IMR-90 (cell line): ENCODE results near the gene CFAP251. TPM values are rescaled to one million over a fixed set of nuclear protein-coding genes. Genes with fewer than 3 reads are reported as not detected.

Source experiments
- ATAC-seq: fragments of 200-7000 bp; cut with Tn5 transposase; 2 replicates; pipeline ENCODE4 v1.9.1; 2020; ENCODE audit warnings: low read depth, mild to moderate bottlenecking, moderate library complexity
- BruUV-seq: library from RNA; stranded (reverse); fragments of 400-500 nt; replicated peaks from 2 replicates; lab custom pipeline; 2021; lab: Mats Ljungman, UMichigan
- CTCF ChIA-PET: fragments of 300-600 bp; formaldehyde crosslinking; extraction: SDS; loops from one replicate; lab custom pipeline; 2021; ENCODE audit warnings: antibody characterized with exemption; lab: Yijun Ruan, JAX
- POLR2A ChIA-PET: fragments of 300-600 bp; sonication (Branson Sonifier 250); formaldehyde crosslinking; loops from one replicate; lab custom pipeline; 2022; ENCODE audit warnings: antibody characterized with exemption; ENCODE audit not compliant: unreplicated experiment; lab: Charles Lee
- DNase-seq: peaks from one replicate; pipeline ENCODE4 v3.0.0; 2013
- H2AFZ ChIP-seq: replicated peaks from 2 replicates; pipeline ENCODE3; 2013; ENCODE audit warnings: low read length, mild to moderate bottlenecking; ENCODE audit not compliant: poor library complexity
- H2AK5ac ChIP-seq: 2 replicates; pipeline ENCODE4 v1.6.1; 2013; ENCODE audit warnings: low read depth, low read length, inconsistent platforms
- H2AK9ac ChIP-seq: replicated peaks from 2 replicates; pipeline ENCODE3; 2013; ENCODE audit warnings: mild to moderate bottlenecking, low read depth, low read length, moderate library complexity; ENCODE audit not compliant: poor library complexity
- H2BK120ac ChIP-seq: 2 replicates; pipeline ENCODE4 v1.6.1; 2013; ENCODE audit warnings: low read depth, low read length, inconsistent platforms
- H2BK15ac ChIP-seq: 3 replicates; pipeline ENCODE4 v1.6.1; 2013; ENCODE audit warnings: low read depth, low read length, inconsistent platforms
- H2BK20ac ChIP-seq: 2 replicates; pipeline ENCODE4 v1.6.1; 2013; ENCODE audit warnings: low read depth, mild to moderate bottlenecking, inconsistent platforms, low read length, moderate library complexity
- H2BK5ac ChIP-seq: 2 replicates; pipeline ENCODE4 v1.6.1; 2013; ENCODE audit warnings: mild to moderate bottlenecking, low read depth, low read length, inconsistent platforms; ENCODE audit not compliant: poor library complexity, severe bottlenecking
- H3K14ac ChIP-seq: replicated peaks from 2 replicates; pipeline ENCODE4 v1.6.1; 2013; ENCODE audit warnings: low read depth, low read length, inconsistent platforms
- H3K18ac ChIP-seq: 2 replicates; pipeline ENCODE4 v1.6.1; 2013; ENCODE audit warnings: low read depth, low read length, control low read depth
- H3K23ac ChIP-seq: 2 replicates; pipeline ENCODE4 v1.6.1; 2013; ENCODE audit warnings: low read depth, low read length, inconsistent platforms
- H3K27ac ChIP-seq: 2 replicates; pipeline ENCODE4 v1.5.1; 2013; ENCODE audit warnings: mild to moderate bottlenecking, control low read depth, low read length; ENCODE audit not compliant: insufficient read depth
- H3K27me3 ChIP-seq: 2 replicates; pipeline ENCODE4 v1.6.1; 2013; ENCODE audit warnings: low read length; ENCODE audit not compliant: control insufficient read depth, insufficient read depth
- H3K36me3 ChIP-seq: 2 replicates; pipeline ENCODE4 v1.6.1; 2013; ENCODE audit warnings: low read length, mixed read lengths; ENCODE audit not compliant: control insufficient read depth, insufficient read depth
- H3K4ac ChIP-seq: 2 replicates; pipeline ENCODE4 v1.6.1; 2013; ENCODE audit warnings: low read depth, low read length, inconsistent platforms
- H3K4me1 ChIP-seq: 2 replicates; pipeline ENCODE4 v1.6.1; 2013; ENCODE audit warnings: low read length, mixed read lengths; ENCODE audit not compliant: control insufficient read depth, insufficient read depth
- H3K4me2 ChIP-seq: 2 replicates; pipeline ENCODE4 v1.6.1; 2013; ENCODE audit warnings: low read depth, mild to moderate bottlenecking, control low read depth, low read length, moderate library complexity
- H3K4me3 ChIP-seq: 2 replicates; pipeline ENCODE4 v1.5.1; 2013; ENCODE audit warnings: low read depth, mild to moderate bottlenecking, control low read depth, low read length, moderate library complexity; ENCODE audit not compliant: insufficient read depth
- H3K56ac ChIP-seq: 2 replicates; pipeline ENCODE4 v1.6.1; 2013; ENCODE audit warnings: low read length, inconsistent platforms; ENCODE audit not compliant: insufficient read depth; ENCODE audit errors: extremely low read depth
- H3K79me1 ChIP-seq, 2 experiments: 2 replicates each; pipeline ENCODE4 v1.6.1; 2013; ENCODE audit warnings: low read length in 2 of 2, inconsistent platforms in 1 of 2, low read depth in 1 of 2
- H3K9ac ChIP-seq: 2 replicates; pipeline ENCODE4 v1.6.1; 2013; ENCODE audit warnings: low read depth, low read length, control low read depth
- H3K9me1 ChIP-seq: 2 replicates; pipeline ENCODE4 v1.6.1; 2013; ENCODE audit warnings: low read length, inconsistent platforms; ENCODE audit not compliant: insufficient read depth
- H3K9me3 ChIP-seq: 2 replicates; pipeline ENCODE4 v1.6.1; 2013; ENCODE audit warnings: low read length; ENCODE audit not compliant: control insufficient read depth, insufficient read depth
- H4K20me1 ChIP-seq: 2 replicates; pipeline ENCODE4 v1.6.1; 2013; ENCODE audit warnings: low read length, inconsistent platforms; ENCODE audit not compliant: insufficient read depth
- H4K5ac ChIP-seq: 2 replicates; pipeline ENCODE4 v1.6.1; 2013; ENCODE audit warnings: mild to moderate bottlenecking, low read depth, low read length, control low read depth
- H4K8ac ChIP-seq, 2 experiments: 2 replicates each; pipeline ENCODE4 v1.6.1; 2013; ENCODE audit warnings: low read depth in 2 of 2, low read length in 2 of 2, control low read depth in 1 of 2, inconsistent platforms in 1 of 2
- H4K91ac ChIP-seq: 2 replicates; pipeline ENCODE4 v1.6.1; 2013; ENCODE audit warnings: low read depth, low read length, inconsistent platforms; ENCODE audit not compliant: insufficient read depth
- BHLHE40 ChIP-seq: fragments of 150-350 bp; IDR thresholded peaks from 2 replicates; pipeline ENCODE4 v1.6.1; 2016; ENCODE audit warnings: mild to moderate bottlenecking, low read depth, low read length
- RAD21 ChIP-seq: IDR thresholded peaks from 2 replicates; pipeline ENCODE4 v1.6.1; 2012; ENCODE audit warnings: low read length, improper control_type of control experiment
- RCOR1 ChIP-seq: IDR thresholded peaks from 2 replicates; pipeline ENCODE4 v1.6.1; 2012; ENCODE audit warnings: mild to moderate bottlenecking, low read length, improper control_type of control experiment; ENCODE audit not compliant: insufficient replicate concordance
- USF2 ChIP-seq: fragments of 150-350 bp; IDR thresholded peaks from 2 replicates; pipeline ENCODE4 v1.6.1; 2017; ENCODE audit warnings: mild to moderate bottlenecking, antibody characterized with exemption, low read length, low read depth
- WGBS, 2 experiments: methylation state at CpG; one replicate each; pipeline versions ENCODE4 v1.1.5 to v1.1.7; 2013; ENCODE audit warnings: missing lambda C conversion rate in 2 of 2; ENCODE audit not compliant: insufficient read length in 1 of 2; ENCODE audit errors: extremely low coverage in 2 of 2; 5-methylcytosine and 5-hydroxymethylcytosine counted together
- dilution Hi-C: fragments of 300-500 bp; cut with HindIII; formaldehyde crosslinking; loops from one replicate; pipeline ENCODE4 v1.14.3; 2018; ENCODE audit warnings: low sequenced_read_pairs; ENCODE audit not compliant: unreplicated experiment
- in situ Hi-C: fragments of 300-500 bp; cut with MboI; formaldehyde crosslinking; loops from 3 replicates; pipeline ENCODE4 v1.14.3; 2019; ENCODE audit warnings: low sequenced_read_pairs, inconsistent platforms, mixed read lengths
- intact Hi-C: fragments of 100-400 bp; cut with micrococcal nuclease; formaldehyde crosslinking; loops from 2 replicates; pipeline ENCODE4 v1.10.0; 2022
- polyA plus RNA-seq, 3 experiments: library from polyadenylated mRNA; depleted of rRNA; stranded (reverse); fragments of >200 nt; gene quantifications; 2 replicates each; pipeline ENCODE4 v1.2.3, GENCODE V29; 2012; ENCODE audit warnings: low replicate concordance in 1 of 3
- total RNA-seq: library from RNA; depleted of rRNA; stranded (reverse); fragments of >200 nt; gene quantifications from 2 replicates; pipeline ENCODE4 v1.2.3, GENCODE V29; 2012
- TF ChIP-seq, protein P1 (sequence below): conservative IDR thresholded peaks from 2 replicates; pipeline ENCODE4 v1.5.1; 2012; ENCODE audit warnings: mild to moderate bottlenecking, low read depth, low read length, improper control_type of control experiment
- TF ChIP-seq, protein P2 (sequence below): fragments of 150-350 bp; IDR thresholded peaks from 2 replicates; pipeline ENCODE4 v1.6.1; 2016; ENCODE audit warnings: low read depth, mild to moderate bottlenecking, low read length, moderate library complexity, borderline replicate concordance

The CFAP251 gene
- total and polyA plus RNA-seq, 2 of the 4 experiments (the other 2 are of a cell fraction): 7.8 to 9.1 TPM

DNA sequence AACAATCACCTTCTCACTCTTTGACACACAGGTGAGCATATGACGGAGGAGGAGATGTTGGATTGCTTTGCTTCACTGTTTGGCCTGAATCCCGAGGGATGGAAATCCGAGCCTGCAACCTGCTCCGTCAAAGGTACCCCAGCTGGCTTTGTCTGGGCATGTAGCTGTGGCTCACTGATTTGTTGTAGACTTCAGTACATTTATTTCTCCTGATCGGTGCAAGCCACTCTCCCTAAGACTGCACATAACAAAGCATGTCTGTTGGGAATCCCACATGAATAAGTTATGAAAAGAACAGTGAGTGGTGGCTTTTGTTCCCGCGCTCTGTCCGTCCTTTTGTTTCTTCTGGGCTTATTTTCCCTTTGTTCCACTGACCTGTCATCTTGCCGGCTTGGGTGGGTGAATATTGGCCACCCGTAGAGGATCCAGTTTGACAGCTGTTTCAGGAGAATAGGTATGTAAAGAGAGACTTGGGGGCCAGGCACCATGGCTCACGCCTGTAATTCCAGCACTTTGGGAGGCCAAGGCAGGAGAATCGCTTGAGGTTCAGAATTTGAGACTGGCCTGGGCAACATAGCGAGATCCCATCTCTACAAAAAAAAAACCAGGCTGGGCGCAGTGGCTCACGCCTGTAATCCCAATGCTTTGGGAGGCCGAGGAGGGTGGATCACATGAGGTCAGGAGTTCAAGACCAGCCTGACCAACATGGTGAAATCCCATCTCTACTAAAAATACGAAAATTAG lies 83.2 kb downstream of the CFAP251 start:
- Histone ChIP-seq H3K56ac (no peak overlapping the region), H3K4ac (no peak overlapping the region), H3K79me1 (no peaks in the 10 kb centered on the region), H3K4me3 (no peak overlapping the region), H2BK15ac (no peak overlapping the region; the same call in 2 of the 3 replicates), H3K18ac (no peak overlapping the region), H3K9ac (no peak overlapping the region), H4K91ac (no peak overlapping the region), H4K5ac (no peak overlapping the region; the same call in 1 of the 2 replicates), H2BK120ac (0 out of 2 replicates have a peak overlapping the region, but pooled peaks have one; percentile 0), H3K36me3 (no peaks in the 10 kb centered on the region), H2BK5ac (no peak overlapping the region), H2AFZ (no peak overlapping the region), H3K9me1 (peaks cover 4% of the 10 kb centered on the region; the same call in 1 of the 2 replicates), H4K8ac (peak overlapping the region in 1 of 2 experiments; percentile 13; a peak in 2 of 4 replicates), H3K9me3 (no peaks in the 10 kb centered on the region), H4K20me1 (no peaks in the 10 kb centered on the region), H3K27ac (no peak overlapping the region), H3K23ac (no peak overlapping the region), H2AK9ac (no peak overlapping the region), H3K14ac (0 out of 2 replicates have a peak overlapping the region, but pooled peaks have one; percentile 0), H2BK20ac (no peak overlapping the region), H2AK5ac (no peak overlapping the region), H3K4me1 (peaks cover 18% of the 10 kb centered on the region), H3K27me3 (no peaks in the 10 kb centered on the region), H3K4me2 (no peak overlapping the region)
- TF ChIP-seq, protein P1, sequence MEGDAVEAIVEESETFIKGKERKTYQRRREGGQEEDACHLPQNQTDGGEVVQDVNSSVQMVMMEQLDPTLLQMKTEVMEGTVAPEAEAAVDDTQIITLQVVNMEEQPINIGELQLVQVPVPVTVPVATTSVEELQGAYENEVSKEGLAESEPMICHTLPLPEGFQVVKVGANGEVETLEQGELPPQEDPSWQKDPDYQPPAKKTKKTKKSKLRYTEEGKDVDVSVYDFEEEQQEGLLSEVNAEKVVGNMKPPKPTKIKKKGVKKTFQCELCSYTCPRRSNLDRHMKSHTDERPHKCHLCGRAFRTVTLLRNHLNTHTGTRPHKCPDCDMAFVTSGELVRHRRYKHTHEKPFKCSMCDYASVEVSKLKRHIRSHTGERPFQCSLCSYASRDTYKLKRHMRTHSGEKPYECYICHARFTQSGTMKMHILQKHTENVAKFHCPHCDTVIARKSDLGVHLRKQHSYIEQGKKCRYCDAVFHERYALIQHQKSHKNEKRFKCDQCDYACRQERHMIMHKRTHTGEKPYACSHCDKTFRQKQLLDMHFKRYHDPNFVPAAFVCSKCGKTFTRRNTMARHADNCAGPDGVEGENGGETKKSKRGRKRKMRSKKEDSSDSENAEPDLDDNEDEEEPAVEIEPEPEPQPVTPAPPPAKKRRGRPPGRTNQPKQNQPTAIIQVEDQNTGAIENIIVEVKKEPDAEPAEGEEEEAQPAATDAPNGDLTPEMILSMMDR: no peak
- TF ChIP-seq BHLHE40 (no peak), USF2 (no peak), RCOR1 (no peak), RAD21 (no peak)
- TF ChIP-seq, protein P2, sequence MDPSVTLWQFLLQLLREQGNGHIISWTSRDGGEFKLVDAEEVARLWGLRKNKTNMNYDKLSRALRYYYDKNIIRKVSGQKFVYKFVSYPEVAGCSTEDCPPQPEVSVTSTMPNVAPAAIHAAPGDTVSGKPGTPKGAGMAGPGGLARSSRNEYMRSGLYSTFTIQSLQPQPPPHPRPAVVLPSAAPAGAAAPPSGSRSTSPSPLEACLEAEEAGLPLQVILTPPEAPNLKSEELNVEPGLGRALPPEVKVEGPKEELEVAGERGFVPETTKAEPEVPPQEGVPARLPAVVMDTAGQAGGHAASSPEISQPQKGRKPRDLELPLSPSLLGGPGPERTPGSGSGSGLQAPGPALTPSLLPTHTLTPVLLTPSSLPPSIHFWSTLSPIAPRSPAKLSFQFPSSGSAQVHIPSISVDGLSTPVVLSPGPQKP: no peak
- intact Hi-C loops: no loop called here
- DNase-seq: no peak
- 80% methylated on average over 3 of the region's 17 CpGs; no CpG with 5 or more reads in 1 of the 2 experiments for WGBS, 2 experiments
- dilution Hi-C loops: no loop called here
- POLR2A ChIA-PET: no interaction called here
- in situ Hi-C loops: no loop called here
- no peak for ATAC-seq
- BruUV-seq: no TSS peak
- CTCF ChIA-PET: no interaction called here
